GM04503 (cell line): Measurements from ENCODE around the gene CFB.
"Not testable (repeated sequence)": the region's sequence is repeated elsewhere in the genome, so short reads cannot be mapped to it uniquely, and the experiment has no call there.

Experiments
- DNase-seq: peaks from one replicate; pipeline ENCODE4 v3.0.0-alpha.2; 2012; ENCODE audit warnings: low read depth

Gene CFB

GRCh38 chr6:31911826-31912585 lies 33.9 kb upstream of the CFB start:
- DNase-seq = no peak

- DNase-seq = no peak
These were observed 30.5 kb upstream of the CFB start for GRCh38 chr6:31915351-31915750.

GRCh38 chr6:31915756-31916155 lies 30.1 kb upstream of the CFB start:
- no peak for DNase-seq

DNA sequence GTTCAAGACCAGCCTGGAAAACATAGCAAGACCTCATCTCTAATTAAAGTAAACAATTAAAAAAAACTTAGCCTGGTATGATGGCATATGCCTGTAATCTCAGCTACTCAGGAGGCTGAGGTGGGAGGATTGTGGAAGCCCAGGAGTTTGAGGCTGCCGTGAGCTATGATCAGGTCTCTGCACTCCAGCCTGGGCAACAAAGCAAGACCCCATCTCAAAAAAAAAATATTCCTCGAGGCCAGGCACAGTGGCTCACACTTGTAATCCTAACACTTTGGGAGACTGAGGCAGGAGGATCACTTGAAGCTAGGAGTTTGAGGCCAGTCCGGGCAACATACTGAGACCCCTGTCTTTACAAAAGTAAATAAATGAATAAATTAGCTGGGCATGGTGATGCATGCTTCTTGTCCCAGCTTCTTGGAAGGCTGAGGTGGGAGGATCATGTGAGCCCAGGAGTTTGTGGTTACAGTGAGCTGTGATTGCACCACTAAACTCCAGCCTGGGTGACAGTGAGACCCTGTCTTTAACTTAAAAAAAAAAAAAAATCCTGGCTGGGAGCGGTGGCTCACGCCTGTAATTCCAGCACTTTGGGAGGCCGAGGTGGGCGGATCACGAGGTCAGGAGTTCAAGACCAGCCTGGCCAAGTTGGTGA lies 27.7 kb upstream of the CFB start:
- DNase-seq = no peak

- DNase-seq = no peak
These were observed 26.1 kb upstream of the CFB start for GRCh38 chr6:31919624-31920303.

DNA sequence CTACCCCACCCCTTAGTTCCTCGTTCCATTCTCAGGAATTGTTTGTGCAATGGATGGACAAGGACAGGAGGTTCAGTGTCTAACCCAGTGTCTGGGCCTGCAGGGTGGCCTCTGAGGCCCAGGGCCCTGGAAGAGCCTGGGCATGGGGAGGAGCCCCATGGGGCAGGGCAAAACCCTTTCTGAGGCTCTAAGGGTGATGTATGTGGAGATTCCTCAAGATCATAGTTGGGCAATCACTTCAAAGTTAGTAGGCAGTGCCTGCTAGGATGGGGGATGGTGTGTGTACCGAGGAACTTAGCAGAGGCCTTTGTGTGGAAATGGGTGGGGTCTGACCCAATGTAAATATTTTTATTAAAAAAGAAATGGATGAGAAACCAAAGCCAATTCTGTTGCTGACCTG lies 25.1 kb upstream of the CFB start:
- no peak for DNase-seq

DNA sequence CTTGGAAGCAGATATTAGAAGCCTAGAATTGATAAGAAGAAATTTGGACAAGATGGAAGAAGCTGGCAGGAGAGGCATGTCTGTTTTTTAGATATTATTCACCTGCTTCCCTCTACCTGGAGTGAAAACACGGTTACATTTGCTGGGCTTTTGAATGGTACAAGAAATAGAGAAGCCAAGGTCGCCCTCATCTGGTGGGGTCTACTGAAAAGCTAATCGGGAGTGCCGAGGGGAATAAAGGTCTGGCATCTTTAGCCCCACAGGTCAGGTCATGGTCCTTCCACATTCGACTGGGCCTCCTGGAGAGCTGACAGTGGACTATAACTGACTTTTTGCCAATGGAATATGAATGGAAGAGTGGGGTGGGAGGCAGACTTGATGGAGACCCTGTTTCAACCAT lies 23.0 kb upstream of the CFB start:
- DNase-seq = no peak

GRCh38 chr6:31927242-31927862 lies 18.5 kb upstream of the CFB start, which contains the start of gene C2:
Gene C2, plus strand, starts transcription at chr6:31927717. Its CDS starts 36 bp downstream, at chr6:31927753.
- DNase-seq = no peak

GRCh38 chr6:31927863-31928671 lies 17.8 kb upstream of the CFB start:
- no peak for DNase-seq

DNA sequence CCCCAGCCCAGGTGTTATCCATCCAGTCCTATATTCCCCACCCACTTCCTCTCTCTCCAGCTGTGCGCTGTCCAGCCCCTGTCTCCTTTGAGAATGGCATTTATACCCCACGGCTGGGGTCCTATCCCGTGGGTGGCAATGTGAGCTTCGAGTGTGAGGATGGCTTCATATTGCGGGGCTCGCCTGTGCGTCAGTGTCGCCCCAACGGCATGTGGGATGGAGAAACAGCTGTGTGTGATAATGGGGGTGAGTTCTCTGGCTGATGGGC lies 17.3 kb upstream of the CFB start:
- no peak for DNase-seq

GRCh38 chr6:31930962-31931361 lies 14.9 kb upstream of the CFB start:
- no peak for DNase-seq

DNA sequence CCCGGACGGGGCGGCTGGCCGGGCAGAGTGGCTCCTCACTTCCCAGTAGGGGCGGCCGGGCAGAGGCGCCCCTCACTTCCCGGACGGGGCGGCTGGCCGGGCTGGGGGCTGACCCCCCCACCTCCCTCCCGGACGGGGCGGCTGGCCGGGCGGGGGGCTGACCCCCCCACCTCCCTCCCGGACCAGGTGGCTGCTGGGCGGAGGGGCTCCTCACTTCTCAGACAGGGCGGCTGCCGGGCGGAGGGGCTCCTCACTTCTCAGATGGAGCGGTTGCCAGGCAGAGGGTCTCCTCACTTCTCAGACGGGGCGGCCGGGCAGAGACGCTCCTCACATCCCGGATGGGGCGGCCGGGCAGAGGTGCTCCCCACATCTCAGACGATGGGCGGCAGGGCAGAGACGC lies 13.8 kb upstream of the CFB start:
- DNase-seq = not testable (repeated sequence)

- DNase-seq = no peak
These were observed 12.4 kb upstream of the CFB start for GRCh38 chr6:31933537-31933936.

- DNase-seq = no peak
These were observed 10.9 kb upstream of the CFB start for GRCh38 chr6:31935021-31935420.

DNA sequence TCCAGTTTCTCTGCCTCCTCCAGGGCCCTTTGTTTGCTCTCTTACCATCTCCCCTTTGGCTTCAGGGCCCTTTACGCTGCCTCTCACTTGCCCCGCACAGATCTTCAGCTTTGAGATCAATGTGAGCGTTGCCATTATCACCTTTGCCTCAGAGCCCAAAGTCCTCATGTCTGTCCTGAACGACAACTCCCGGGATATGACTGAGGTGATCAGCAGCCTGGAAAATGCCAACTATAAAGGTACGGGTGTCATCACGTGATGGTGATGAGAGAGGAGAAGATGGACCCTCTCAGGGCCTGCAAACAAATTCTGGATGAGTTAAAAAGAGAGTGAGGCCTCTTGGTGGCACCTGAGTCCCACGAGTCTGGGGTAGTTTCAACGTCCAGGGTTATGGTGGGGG lies 10.1 kb upstream of the CFB start:
- no peak for DNase-seq

DNA sequence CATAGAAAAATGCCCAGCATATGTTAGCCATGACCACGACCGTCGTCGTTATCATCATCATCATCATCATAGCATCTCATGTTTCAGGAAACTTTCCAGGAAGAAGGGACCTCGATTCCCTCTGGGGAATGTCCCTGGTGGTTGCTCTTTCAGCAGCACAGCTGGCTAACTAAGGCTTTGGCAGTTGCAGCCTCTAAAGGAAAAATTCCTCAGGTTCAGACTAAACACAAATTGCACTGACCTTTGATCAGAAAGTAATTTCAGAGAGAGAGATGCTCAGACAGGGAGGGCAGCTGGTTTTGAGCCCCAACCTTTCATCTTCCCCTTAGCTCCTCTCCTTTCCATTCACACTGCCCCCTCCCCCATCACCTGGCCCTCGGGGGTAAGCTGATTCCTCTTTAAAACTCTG lies 5.6 kb upstream of the CFB start:
- no peak for DNase-seq

- DNase-seq = no peak
These were observed 2.2 kb upstream of the CFB start for GRCh38 chr6:31943742-31944141.

- no peak for DNase-seq
These were observed 765 bp upstream of the CFB start for GRCh38 chr6:31945154-31945506.

GRCh38 chr6:31946370-31946885 lies 533 bp downstream of the CFB start:
- no peak for DNase-seq

GRCh38 chr6:31947070-31947675 lies 1.3 kb downstream of the CFB start:
- no peak for DNase-seq

DNA sequence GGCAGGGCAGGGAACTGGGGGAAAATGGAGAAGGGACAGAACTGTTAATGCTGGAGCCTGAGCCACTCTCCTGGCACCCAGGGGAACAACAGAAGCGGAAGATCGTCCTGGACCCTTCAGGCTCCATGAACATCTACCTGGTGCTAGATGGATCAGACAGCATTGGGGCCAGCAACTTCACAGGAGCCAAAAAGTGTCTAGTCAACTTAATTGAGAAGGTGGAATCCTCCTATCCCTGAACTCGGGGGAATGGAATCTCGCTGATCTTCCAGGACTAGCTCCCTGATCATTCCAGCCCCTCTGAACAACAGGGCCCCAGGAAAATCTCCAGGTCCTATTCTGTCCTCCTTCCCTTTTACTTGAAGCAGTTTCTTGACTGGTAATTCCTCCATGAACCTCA lies 2.0 kb downstream of the CFB start:
- no peak for DNase-seq

GRCh38 chr6:31948306-31948705 lies 2.4 kb downstream of the CFB start:
- DNase-seq = no peak
